GM18873 (cell line): Measurements from ENCODE around the gene AMOTL2.

Experiments
- ATAC-seq: cut with Tn5 transposase; IDR thresholded peaks from one replicate; pipeline ENCODE4 v1.9.1; 2021; ENCODE audit warnings: mild to moderate bottlenecking, moderate library complexity, moderate number of reproducible peaks; ENCODE audit not compliant: unreplicated experiment, low FRiP score

The AMOTL2 gene

DNA sequence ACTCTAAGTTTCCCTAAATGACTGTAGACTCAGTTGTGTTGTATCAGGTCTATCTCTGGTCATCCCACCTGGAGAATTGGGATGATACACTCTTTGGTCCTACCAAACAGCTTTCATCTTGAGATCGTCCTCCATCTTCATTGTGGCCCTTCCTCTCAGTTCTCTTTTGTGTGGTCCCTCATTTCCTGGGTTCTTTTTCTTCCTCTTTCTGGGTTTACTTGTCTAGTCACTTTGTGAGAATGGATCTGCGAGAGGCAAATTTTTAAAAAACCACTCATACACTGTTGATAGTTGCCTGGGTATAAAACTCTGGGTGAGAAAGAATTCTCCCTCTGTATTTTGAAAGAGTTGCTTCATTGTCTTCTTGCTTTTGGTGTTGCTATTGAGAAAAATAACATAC, 6.0 kb upstream of the AMOTL2 start:
- ATAC-seq: no peak

DNA sequence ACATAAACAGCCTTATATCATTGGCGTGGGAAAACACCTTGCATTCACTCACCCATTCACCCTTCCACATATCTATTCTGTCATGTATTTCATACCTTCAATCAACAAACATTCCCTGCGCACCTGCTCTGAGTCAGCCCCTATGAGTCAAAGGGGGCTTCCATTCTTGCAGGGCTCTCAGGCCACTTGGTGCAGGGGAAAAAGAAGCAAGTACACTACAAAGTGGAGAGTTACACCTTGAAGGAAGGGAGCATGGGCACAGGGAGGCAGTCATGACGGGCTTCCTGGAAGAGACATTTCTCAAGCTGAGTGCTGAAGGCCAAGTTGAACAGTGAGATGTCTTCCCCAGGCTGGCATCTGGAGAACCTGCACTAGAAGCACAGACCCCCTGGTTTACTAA, 4.6 kb upstream of the AMOTL2 start:
- no peak for ATAC-seq

DNA sequence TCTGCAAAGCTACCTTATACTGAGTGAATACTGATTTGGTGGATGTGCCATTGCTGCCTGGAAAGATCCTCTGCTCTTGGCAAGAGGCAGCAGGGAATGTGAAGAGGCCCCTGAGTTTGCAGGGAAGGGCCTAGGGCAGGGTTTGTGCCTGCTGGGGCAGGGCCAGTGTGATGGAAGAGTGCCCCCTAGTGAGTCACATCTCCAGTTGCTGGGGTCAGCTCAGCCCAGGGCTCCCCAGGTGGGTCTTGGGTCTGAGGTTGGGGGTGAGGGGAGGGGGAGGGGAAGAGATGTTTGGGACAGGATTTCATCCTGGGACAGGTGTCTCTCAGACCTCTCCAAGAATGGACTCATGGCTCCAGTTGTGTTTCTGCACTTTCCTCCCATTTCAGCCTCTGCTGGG, 4.1 kb upstream of the AMOTL2 start:
- ATAC-seq: no peak

DNA sequence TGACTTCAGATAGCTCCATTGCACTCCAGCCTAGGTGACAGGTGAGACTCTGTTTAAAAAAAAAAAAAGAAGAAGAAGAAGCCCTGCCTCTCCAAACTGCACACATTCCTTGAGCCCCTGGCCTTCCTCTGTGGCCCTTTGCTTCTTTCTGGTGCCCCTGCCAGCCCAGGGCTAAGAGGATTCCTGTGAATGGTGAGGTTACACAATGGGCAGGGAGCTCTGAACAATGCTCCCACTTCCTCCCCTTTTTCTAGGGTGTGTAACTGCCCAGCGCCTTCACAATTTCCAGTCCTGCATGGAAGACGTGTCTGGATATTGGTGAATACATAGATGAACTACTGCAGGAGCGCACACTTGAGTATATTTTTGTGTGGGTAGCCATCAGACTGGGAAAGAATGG, 3.6 kb upstream of the AMOTL2 start:
- no peak for ATAC-seq

DNA sequence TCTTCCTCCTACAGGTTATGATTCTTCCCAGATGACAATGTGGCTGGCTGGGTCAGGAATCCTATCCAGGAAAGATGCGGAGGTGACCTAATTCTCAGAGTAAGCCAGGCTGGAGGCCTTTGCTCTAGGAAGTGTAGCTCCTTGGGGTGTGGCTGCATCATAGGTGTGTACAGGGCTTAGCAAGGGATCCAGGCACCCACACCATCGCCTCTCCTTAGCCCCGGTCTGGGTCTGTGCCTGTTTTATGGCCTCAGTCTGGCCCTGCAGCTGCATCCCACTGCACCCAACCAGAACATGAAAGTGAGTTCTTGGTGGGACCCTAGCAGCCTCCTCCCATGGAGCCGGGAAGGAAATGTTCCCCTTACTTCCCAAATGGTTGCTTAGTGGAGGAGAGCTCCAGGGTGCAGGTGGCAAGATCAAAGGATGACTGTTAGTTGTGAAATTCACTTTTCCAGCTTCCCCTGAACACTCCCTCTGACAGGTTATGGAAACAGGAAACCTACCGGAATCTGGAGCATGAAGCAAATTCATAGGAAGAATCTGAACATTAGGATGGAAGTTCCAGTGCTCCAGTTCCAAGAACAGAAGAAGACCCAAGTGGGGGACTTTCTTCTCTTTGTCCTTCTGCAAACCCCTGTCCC, 2.7 kb upstream of the AMOTL2 start:
- ATAC-seq: no peak

DNA sequence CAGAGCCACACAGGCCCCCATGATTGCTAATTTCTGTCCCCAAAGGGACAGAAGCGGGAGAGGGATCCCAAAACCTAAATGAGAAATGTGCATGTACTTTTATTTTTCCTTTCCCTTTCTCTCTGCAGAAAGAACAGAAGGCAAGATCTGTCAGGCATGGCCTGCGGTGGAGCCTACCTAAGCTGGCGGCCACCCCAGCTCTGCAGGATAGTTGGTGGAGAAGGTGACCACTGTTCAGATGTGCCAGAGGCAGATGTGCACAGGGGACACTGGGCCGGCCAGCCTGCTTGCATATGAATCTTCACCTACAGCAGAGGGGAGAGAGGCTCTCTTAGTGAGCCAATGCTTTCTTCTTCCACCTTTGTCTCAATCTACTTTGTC, 2.1 kb upstream of the AMOTL2 start:
- ATAC-seq: no peak

DNA sequence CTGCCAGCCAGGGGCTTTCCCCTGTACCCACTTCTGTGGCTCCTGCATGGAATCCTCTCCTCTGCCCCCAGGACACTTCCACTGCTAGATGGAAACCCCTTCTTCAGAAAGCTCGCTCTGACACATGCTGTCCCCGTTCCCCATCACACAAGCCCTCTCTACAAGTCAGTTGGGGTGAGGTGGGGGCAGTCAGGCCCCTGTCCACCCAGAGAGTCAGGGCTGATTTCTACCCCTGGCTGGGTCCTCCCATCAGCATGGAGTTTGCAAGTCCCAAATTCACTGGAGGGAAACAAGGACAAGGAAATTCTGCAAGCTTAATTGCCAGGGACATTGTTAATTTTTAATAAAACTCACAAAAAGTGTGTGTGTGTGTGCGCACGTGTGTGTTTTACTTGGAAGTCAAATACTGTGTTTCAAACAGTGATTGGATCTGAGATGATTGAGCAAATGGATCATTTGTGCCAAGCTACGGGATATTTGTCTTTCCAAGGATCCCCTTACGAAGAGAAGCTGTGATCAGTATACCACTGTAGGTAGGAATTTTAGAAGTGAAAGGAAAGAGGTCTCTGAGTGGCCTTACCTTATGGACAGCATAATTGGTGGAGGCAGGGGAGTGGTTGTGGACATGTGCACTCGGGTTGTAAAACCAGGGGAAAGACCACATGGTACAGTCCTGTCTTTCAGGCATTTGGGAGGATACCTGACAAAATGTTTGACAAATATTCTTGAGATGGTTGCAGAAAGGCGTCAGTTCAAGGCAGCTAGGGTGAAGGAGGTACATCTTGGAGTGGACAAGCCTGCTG, 1.5 kb upstream of the AMOTL2 start:
- no peak for ATAC-seq

DNA sequence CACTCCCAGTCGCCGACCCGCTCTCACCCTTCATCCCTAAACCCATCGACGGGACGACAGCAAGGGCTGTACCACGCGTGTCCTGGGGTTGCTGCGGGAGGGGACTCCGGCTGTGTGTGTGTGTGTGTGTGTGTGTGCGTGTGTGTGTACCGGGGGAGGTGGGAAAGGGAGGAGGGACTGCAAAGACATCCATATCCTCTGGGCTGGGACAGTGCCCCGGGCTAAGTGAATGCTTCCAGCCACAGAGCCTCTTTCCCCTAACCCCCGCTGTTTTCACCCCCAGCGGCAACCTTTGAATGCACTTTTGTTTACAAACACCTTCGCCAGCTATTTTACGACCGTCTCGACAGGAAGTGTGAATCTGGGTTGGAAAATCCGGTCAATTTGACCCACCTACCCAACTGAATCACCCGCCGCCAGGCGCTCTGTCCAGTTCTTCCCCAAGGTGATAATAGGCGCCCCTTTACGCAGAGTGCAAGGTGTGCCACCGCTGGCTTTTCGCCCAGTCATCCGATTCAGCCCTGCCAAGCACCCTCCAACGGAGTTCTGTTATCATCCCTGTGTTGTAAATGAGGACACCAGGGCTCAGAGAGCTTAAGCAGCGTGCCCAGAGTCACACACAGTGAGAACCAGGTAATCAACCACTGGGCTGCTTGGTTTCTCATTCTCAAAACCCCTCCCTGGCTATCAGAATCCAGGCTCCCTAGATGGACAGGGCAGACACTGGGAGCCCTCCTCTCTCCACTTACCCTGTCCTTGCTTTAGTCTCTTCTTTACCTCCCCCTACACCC, 739 bp upstream of the AMOTL2 start:
- ATAC-seq: no peak

DNA sequence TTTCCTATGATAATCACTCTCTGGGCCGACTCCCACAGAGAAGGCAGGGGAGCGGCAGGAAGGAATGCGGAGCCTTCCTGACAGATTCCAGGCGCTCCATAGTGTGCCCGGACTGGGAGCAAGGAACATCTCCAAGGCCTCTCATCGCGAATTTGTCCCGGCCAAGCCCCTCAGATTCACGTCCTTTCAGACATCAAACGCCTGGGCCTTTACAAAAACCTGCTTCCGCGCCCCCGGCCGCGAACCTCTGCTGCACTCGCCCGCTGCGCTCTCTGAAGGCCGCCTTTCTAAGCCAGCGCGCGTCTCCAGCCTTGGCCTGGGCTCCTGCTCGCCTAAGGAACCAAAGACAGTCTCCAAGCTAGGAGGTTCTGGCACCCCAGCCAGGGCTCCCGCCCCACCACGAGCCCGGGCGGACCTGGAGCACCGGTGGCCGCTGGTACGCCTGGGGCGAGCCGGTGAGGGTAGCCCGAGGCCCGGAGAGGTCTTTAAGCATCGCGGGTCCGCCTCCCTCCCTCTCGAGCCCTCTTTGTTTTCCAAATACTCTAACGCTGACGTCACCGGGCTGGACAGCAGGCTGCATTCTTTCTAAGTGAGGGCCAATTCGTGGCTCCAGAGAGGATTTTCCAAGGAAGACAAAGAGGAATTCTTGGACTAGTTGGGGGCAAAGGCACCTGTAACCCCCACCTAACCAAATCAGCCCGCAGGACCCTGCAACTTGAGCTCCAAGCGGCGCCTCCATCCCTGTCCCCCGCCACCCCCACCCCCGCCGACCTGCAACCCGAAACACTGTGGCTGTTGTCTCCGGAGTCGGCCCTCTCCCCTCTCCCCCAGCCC, 759 bp downstream of the AMOTL2 start:
- ATAC-seq: no peak

DNA sequence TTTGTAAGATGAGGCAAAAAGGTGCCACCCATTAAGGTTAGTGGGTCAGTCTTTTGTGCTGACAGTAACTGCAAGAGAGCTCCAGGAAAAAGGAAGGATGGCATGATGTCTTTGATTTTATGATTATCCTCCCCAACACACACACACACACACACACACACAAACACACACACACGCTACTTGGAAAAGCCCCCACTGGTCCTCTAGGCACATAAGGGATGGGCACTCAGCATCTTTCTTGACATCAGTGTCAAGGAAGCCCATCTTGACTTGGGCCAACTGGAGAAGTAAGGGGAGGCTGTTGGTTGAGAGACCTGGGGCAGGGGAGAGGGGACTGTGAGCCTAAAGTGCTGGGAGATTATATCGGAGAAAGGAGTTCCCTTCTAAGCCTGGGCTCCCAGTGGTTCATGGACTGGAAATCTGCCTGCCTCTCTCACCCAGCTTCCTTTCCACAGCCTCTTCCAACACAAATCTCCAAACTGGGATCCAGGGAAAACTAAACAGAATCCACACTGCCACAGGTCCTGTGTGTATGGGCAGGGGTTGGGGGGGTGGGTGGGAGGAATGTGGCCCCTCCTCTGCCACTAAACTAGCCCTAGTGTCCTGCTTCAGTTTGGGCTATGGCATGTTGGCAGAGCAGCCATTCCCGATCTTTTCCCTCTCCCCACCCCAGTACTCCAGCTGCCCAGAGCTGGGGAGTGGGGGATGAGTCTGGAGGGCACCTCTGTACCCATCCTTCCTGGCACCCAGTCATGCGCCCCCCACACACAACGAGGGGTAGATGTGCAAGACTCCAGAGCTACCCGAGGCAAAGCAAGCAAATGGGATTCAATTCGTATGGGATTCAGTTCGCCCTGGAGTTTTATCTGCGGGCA, 1.6 kb downstream of the AMOTL2 start:
- ATAC-seq: no peak

DNA sequence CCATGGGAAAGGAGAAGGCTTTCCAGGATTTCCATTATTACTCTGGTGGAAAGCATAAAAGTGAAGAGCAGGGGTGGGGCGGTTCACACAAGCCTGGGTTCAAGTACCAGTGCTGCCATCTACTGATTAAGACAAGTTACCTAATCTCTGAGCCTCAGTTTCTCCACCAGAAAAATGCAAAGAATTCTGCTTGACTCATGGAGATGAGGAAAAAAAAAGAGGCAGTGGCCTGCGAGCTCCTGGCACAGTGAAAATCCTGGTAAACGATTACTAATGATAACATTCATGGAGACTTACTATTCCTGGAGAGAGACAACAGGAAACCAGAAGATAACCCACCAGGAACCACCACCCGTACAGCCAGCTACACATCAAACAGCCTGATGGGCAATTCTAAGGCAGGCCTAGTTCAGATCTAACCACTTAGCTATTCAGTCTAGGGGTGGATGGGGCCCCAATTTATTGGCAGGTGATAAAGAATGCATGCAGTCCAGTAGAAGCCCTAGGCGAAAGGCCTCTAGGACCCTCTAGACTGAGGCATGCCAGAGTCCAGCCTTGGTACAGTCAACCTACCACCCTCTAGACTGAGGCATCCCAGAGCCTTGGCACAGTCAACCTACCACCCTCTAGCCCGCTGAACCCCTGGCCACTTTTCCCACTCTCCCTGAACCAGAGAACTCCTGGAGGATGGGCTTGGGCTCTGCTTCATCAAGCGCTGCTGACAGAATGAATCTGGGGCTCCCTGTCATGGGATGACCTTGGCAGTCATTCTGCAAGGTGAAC, 2.5 kb downstream of the AMOTL2 start:
- ATAC-seq: no peak

DNA sequence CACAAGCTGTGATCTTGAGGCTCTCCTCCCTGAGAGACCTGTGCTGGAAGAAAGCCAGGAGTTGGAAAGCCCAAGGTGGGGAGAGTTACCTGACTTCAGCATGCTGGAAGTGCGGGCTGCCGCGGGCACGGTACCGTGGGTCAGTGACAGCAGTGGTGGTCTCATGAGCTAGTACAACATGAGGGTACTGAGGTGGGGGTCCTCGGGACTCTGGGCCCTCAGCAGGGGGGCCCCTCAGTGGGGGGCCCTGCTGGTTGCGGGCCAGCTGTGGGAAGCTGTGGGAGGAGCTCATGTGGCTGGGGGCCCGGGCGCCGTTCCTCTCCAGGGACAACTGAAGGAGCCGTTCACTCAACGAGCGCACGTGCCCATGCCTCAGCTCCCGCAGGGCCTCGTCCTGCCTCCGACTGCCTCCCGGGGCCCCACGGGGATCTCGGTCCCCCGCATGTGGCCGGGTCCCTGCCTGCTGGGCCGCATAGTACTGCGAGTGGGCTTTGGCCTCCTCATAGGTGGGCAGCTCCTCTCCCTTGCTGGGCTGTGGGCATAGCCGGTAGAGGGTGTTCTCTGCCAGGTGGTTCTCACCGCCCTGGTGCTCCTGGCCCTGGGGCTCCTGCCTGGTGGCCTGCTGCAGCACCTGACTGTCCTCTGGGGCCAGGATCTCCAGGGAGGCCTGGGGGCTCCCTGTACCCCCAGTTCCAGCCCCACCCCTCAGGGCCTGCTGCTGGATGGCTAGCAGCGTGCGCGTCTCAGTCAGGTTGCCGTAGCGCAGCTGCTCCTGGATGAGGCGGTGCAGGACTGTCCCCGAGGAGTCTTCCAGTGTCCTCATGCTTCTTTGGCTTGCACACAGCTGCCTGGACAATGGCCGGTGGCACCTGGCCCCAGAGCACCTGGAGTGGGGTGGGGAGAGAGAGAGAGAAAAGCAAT, 3.4 kb downstream of the AMOTL2 start:
- no peak for ATAC-seq

DNA sequence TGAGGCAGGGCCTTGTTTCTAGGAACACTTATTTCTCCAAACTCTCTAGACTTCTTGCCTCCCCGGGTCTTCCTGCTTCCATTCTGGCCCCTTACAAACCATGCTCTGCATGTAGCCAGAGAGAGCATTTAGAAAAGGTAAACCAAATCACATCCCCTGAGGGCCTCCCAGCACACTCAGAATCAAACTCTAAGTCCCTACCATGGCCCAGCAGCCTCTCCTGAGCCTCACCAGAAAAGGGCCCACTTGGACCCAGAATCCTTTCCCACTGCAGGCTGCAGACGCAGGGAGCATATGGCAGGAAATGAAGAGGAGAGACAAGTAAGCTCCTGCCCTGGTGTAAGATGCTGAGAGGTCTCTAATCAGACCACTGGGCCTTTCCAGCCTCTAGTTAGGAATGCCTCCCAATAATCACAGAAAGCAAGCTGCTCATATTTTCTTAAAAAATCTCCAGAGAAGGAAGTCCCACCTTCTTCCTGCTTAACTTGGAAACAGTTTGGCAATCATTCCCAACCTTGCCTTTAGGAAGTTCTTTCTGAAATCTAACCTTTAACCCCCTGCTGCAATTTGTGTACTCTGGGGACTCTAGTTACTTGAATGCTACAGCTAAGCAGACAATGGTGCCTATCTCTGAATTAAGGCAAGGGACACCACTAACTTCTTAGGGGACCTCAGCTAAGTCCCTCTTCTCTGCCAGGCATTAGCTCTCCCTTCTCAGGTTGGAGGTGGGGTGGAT, 4.2 kb downstream of the AMOTL2 start:
- ATAC-seq: no peak

DNA sequence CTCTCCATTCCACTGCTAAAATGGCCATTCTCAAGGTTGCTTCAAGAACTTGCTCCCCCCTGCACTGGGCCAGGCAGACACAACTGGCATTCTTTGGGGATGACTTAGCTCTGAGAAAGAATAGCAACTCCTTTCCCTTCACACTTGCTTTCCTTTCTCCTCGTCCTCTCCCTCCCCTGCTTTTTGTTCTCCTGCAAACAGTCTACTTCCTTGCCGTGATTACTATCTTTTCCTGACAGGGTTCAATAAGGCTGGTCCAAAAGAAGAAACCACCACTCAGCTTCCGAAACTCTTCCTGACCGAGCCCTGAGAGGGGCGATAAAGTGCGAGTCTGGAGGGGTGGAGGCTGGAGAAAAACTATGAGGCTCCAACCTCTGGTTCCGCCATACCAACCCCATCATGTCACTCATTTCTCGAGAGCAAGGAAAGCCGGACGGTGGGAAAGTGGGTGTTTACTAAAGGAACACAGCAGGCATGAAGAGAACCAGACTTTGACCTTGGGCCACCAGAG, 5.0 kb downstream of the AMOTL2 start:
- ATAC-seq: no peak

DNA sequence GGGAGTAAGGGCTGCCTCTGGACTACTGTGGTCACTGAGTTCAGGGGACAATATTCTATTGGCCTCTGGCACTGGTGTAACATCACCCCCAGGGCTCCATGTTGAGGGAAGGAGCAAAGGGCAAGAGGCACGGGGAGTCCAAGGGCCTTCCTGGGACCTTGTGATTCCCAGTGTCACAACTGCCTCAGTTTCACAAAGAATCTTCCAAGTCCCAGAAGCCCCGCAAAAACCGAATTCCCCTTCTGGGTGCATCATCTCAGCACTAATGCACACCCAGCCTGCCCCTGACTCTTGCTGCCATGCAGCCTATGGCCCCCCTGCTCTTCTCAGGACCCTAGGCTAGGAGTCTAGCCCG, 5.5 kb downstream of the AMOTL2 start:
- no peak for ATAC-seq

DNA sequence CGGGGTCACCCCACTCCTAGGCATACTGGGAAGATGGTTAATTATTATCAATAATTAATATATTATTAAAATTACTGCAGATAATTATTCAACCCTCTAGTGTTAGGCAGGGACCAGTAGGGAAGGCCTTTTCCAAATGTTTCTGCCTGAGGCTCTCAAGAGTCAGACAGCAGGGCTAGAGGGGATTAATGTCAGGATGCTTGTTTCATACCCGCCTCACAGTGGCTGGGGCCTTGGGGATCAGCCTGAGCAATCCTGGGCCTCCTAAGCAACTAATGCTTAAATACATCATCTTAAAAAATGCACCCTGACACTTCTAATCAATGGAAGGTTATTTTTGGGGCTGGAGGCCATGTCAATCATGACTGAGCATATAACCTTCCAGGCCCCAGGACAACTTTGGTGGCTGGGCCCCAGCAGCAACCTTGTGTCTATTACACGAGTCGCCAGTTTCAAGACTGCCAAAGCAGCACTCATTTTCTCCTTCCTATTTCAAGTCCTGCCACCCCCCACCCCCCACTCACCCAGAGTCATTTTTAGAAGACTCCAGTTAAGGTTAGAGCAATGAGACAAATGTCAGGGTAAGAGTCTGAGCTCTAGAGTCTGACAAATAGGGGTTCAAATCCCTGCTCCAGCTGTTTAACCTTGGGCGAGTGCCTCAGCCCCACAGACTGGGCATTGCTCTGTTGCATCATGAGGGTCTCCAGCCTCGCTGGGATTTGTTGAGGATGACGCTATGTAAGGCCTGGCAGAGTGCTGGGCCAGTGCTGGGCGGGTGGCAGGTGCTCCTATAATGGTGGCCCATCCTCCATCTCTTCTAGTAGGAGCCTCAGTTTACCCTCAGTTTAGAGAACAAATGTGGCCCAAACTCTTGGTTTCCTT, 6.1 kb downstream of the AMOTL2 start:
- ATAC-seq: no peak
